Right renal pelvis (tissue), 4 donors: ENCODE measurements around the gene FBXO7. TPM values are rescaled to one million over a fixed set of nuclear protein-coding genes. Genes with fewer than 3 reads are reported as not detected.

Experiments
- DNase-seq, 4 donors: peaks; one replicate each; pipeline ENCODE4 v3.0.0-alpha.2; 2013; ENCODE audit warnings: low read depth in 4 of 4, low spot score in 3 of 4, missing footprints in 1 of 4
- polyA plus RNA-seq, 4 donors: library from polyadenylated mRNA; unstranded; fragments of 120-200 nt; gene quantifications; one replicate each; pipeline ENCODE4 v1.2.1, GENCODE V29; 2013; ENCODE audit not compliant: insufficient read length in 4 of 4

The FBXO7 gene
- polyA plus RNA-seq, 4 donors, result 114 to 131 (median 125) TPM

- DNase-seq, result peak; percentile 70 to 82 (median 72)
Observed at GRCh38 chr22:32528984-32529982, 54.7 kb downstream of the FBXO7 start.

- DNase-seq, result no peak
Observed at GRCh38 chr22:32531228-32531627, 56.6 kb downstream of the FBXO7 start.

GRCh38 chr22:32531931-32532819 lies 57.6 kb downstream of the FBXO7 start:
- DNase-seq, result peak in 1 of 4 donors; percentile 60

- DNase-seq, result peak in 2 of 4 donors; percentile 49 to 61
Observed at GRCh38 chr22:32532820-32533128, 58.2 kb downstream of the FBXO7 start.

- DNase-seq, result no peak
Observed at GRCh38 chr22:32533265-32534111, 58.9 kb downstream of the FBXO7 start.

- DNase-seq, result no peak
Observed at GRCh38 chr22:32534252-32535235, 59.9 kb downstream of the FBXO7 start.

GRCh38 chr22:32535531-32536190 lies 61.0 kb downstream of the FBXO7 start:
- DNase-seq, result no peak

- DNase-seq, result no peak
Observed at GRCh38 chr22:32536352-32536751, 61.7 kb downstream of the FBXO7 start.

GRCh38 chr22:32538521-32538920 lies 63.9 kb downstream of the FBXO7 start:
- DNase-seq, result no peak

- no peak for DNase-seq
Observed at GRCh38 chr22:32539631-32540421, 65.2 kb downstream of the FBXO7 start.

- no peak for DNase-seq
Observed at GRCh38 chr22:32541481-32541880, 66.9 kb downstream of the FBXO7 start.

GRCh38 chr22:32542066-32542676 lies 67.6 kb downstream of the FBXO7 start:
- no peak for DNase-seq

- no peak for DNase-seq
Observed at GRCh38 chr22:32542677-32543357, 68.2 kb downstream of the FBXO7 start.

GRCh38 chr22:32544953-32545558 lies 70.4 kb downstream of the FBXO7 start:
- DNase-seq, result no peak

GRCh38 chr22:32545801-32546200 lies 71.2 kb downstream of the FBXO7 start:
- no peak for DNase-seq

- DNase-seq, result no peak
Observed at GRCh38 chr22:32546496-32546895, 71.9 kb downstream of the FBXO7 start.
